Ovary (tissue), 1 donor: ENCODE measurements around the gene IL31.

ENCODE experiments used
- EP300 ChIP-seq: sonication (generic); formaldehyde crosslinking; IDR thresholded peaks from one replicate; pipeline ENCODE4 v1.6.1; 2017; ENCODE audit warnings: antibody characterized with exemption
- POLR2A ChIP-seq: fragments of 450-650 bp; IDR thresholded peaks from one replicate; pipeline ENCODE4 v1.6.1; 2017; ENCODE audit warnings: antibody characterized with exemption, mild to moderate bottlenecking, moderate library complexity

- TF ChIP-seq POLR2A (no peak), EP300 (no peak)
Measured at GRCh38 chr12:122205053-122205925, 31.3 kb upstream of the IL31 start.
